Smooth muscle cell (in vitro differentiated cells): ENCODE results near the gene PAPLN. TPM values are rescaled to one million over a fixed set of nuclear protein-coding genes. Genes with fewer than 3 reads are reported as not detected.

Experiments
- DNase-seq: peaks from one replicate; lab custom pipeline; 2025; ENCODE audit not compliant: unreplicated experiment; lab: John Stamatoyannopoulos, UW
- H2AFZ ChIP-seq: fragments of 200-600 bp; sonication (generic); 2 replicates; pipeline ENCODE4 v1.6.0; 2016; ENCODE audit warnings: antibody characterized with exemption, low read depth, mild to moderate bottlenecking
- H3F3A ChIP-seq: fragments of 200-600 bp; sonication (generic); 2 replicates; pipeline ENCODE4 v1.6.0; 2017; ENCODE audit warnings: antibody characterized with exemption, low read depth
- H3K27ac ChIP-seq: fragments of 200-600 bp; sonication (generic); 2 replicates; pipeline ENCODE4 v1.5.1; 2016; ENCODE audit warnings: low read depth, mild to moderate bottlenecking
- H3K27me3 ChIP-seq: fragments of 200-600 bp; sonication (generic); 2 replicates; pipeline ENCODE4 v1.6.1; 2016; ENCODE audit warnings: low read depth, mild to moderate bottlenecking
- H3K36me3 ChIP-seq: fragments of 200-600 bp; sonication (generic); 2 replicates; pipeline ENCODE4 v1.5.1; 2016; ENCODE audit warnings: low read depth
- H3K4me1 ChIP-seq: fragments of 200-600 bp; sonication (generic); 2 replicates; pipeline ENCODE4 v1.5.1; 2016; ENCODE audit warnings: low read depth
- H3K4me2 ChIP-seq: fragments of 200-600 bp; sonication (generic); 2 replicates; pipeline ENCODE4 v1.6.0; 2016; ENCODE audit warnings: mild to moderate bottlenecking
- H3K4me3 ChIP-seq: fragments of 200-600 bp; sonication (generic); 2 replicates; pipeline ENCODE4 v1.5.1; 2016; ENCODE audit warnings: mild to moderate bottlenecking
- H3K79me2 ChIP-seq: fragments of 200-600 bp; sonication (generic); 2 replicates; pipeline ENCODE4 v1.6.0; 2016; ENCODE audit warnings: low read depth, mild to moderate bottlenecking
- H3K9ac ChIP-seq: fragments of 200-600 bp; sonication (generic); 2 replicates; pipeline ENCODE4 v1.6.0; 2016; ENCODE audit warnings: low read depth
- H3K9me3 ChIP-seq: fragments of 200-600 bp; sonication (generic); replicated peaks from 2 replicates; pipeline ENCODE4 v1.5.1; 2016; ENCODE audit warnings: low read depth
- H4K20me1 ChIP-seq: fragments of 200-600 bp; sonication (generic); 2 replicates; pipeline ENCODE4 v1.6.0; 2016; ENCODE audit warnings: low read depth
- CTCF ChIP-seq: fragments of 200-600 bp; sonication (generic); IDR thresholded peaks from 2 replicates; pipeline ENCODE4 v1.5.1; 2017; ENCODE audit warnings: borderline replicate concordance, mild to moderate bottlenecking, antibody characterized with exemption; ENCODE audit not compliant: insufficient read depth, poor library complexity, severe bottlenecking
- WGBS: methylation state at CpG from one replicate; pipeline ENCODE4 v1.1.7; 2016; ENCODE audit warnings: low lambda C conversion rate; 5-methylcytosine and 5-hydroxymethylcytosine counted together
- polyA plus RNA-seq: library from polyadenylated mRNA; unstranded; fragments of >200 nt; fragmentation: Nextera tagmentation; extraction: Ambion mirVana; gene quantifications from 2 replicates; pipeline ENCODE4 v1.2.1, GENCODE V29; 2016
- total RNA-seq: library from RNA; depleted of rRNA; stranded (reverse); fragments of >200 nt; gene quantifications from 2 replicates; pipeline ENCODE4 v1.2.3, GENCODE V29; 2014

PAPLN gene
- total and polyA plus RNA-seq, 2 experiments from 2014 or later = 1.5 to 3.3 TPM

DNA sequence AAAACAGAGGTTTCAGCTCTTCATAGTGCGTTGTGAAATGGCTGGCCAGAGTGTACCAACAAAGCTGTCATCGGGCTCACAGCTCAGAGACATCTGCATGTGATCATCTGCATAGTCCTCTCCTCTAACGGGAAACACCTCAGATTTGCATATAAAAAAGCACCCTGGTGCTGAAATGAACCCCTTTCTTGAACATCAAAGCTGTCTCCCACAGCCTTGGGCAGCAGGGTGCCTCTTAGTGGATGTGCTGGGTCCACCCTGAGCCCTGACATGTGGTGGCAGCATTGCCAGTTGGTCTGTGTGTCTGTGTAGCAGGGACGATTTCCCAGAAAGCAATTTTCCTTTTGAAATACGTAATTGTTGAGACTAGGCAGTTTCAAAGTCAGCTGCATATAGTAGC is 14.3 kb upstream of the PAPLN start:
- H3K9me3 ChIP-seq = no peaks in the 10 kb centered on the region
- TF ChIP-seq CTCF = no peak
- no peaks in the 10 kb centered on the region for H3K27me3 ChIP-seq
- H3K79me2 ChIP-seq = no peaks in the 10 kb centered on the region
- H3F3A ChIP-seq = no peaks in the 10 kb centered on the region
- WGBS = 37% methylated on average over 5 of the region's 5 CpGs
- H3K27ac ChIP-seq = no peak overlapping the region
- no peaks in the 10 kb centered on the region for H4K20me1 ChIP-seq
- H3K36me3 ChIP-seq = peaks cover 15% of the 10 kb centered on the region
- DNase-seq = no peak
- H3K4me2 ChIP-seq = no peak overlapping the region
- H3K9ac ChIP-seq = no peak overlapping the region
- H3K4me3 ChIP-seq = no peak overlapping the region
- H3K4me1 ChIP-seq = peaks cover 10% of the 10 kb centered on the region
- no peak overlapping the region for H2AFZ ChIP-seq

DNA sequence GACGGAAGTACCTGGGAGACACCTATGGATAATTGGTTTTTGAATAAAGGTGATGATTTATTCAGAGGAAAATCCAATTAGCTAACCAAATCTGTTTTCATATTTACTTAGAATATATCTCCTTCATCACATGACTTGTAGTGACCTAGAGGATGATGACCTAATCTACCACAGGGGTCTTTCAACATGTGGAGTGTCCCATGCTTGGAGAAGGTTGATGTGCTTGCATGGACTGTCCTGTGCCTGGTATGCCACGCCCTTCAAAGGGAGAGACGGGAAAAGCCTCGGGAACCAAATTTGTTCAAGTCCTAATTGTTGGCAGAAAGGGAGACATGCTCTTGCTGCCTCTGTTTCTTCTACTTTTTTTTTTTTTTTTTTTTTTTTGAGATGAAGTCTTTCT is 11.8 kb upstream of the PAPLN start:
- peaks cover 14% of the 10 kb centered on the region for H3K4me1 ChIP-seq
- H3K27me3 ChIP-seq = no peaks in the 10 kb centered on the region
- H4K20me1 ChIP-seq = no peaks in the 10 kb centered on the region
- no peak overlapping the region for H3K4me2 ChIP-seq
- WGBS = 94% methylated on average over 4 of the region's 4 CpGs
- no peak for DNase-seq
- H3K36me3 ChIP-seq = no peaks in the 10 kb centered on the region
- no peak overlapping the region for H3K9ac ChIP-seq
- no peak overlapping the region for H2AFZ ChIP-seq
- H3K9me3 ChIP-seq = no peaks in the 10 kb centered on the region
- no peaks in the 10 kb centered on the region for H3F3A ChIP-seq
- TF ChIP-seq CTCF = no peak
- H3K27ac ChIP-seq = no peak overlapping the region
- H3K79me2 ChIP-seq = no peaks in the 10 kb centered on the region
- no peak overlapping the region for H3K4me3 ChIP-seq

- no peaks in the 10 kb centered on the region for H3F3A ChIP-seq
- H3K36me3 ChIP-seq = no peaks in the 10 kb centered on the region
- H3K9me3 ChIP-seq = no peaks in the 10 kb centered on the region
- peak overlapping the region; percentile 71 for H3K27ac ChIP-seq
- no peaks in the 10 kb centered on the region for H3K79me2 ChIP-seq
- WGBS = 63% methylated on average over 23 of the region's 25 CpGs
- peaks cover 5% of the 10 kb centered on the region for H3K27me3 ChIP-seq
- no peak overlapping the region for H3K4me3 ChIP-seq
- no peaks in the 10 kb centered on the region for H4K20me1 ChIP-seq
- H3K9ac ChIP-seq = peak overlapping the region; percentile 60
- H2AFZ ChIP-seq = no peak overlapping the region
- TF ChIP-seq CTCF = no peak
- H3K4me1 ChIP-seq = peaks cover 4% of the 10 kb centered on the region
- peak overlapping the region; percentile 34 for H3K4me2 ChIP-seq
- peak; percentile 45 for DNase-seq
These were observed 9.2 kb upstream of the PAPLN start for GRCh38 chr14:73227812-73228781.
